ENCODE results near the gene ANKRD24. TPM values are rescaled to one million over a fixed set of nuclear protein-coding genes. Genes with fewer than 3 reads are reported as not detected.

ANKRD24 gene
- total RNA-seq, 1 experiment from 2014 or later = 0.26 TPM

GRCh38 chr19:4213116-4213515 is 30.6 kb downstream of the ANKRD24 start:
- Histone ChIP-seq H3K4me3 (ENCODE audit: low read depth in 2 of 2, low read length in 2 of 2) (no peak overlapping the region), H3K27ac (ENCODE audit: low read length) (no peak overlapping the region), H3K36me3 (ENCODE audit: control insufficient read depth, insufficient read depth, low read length) (no peaks in the 10 kb centered on the region), H3K9me3 (ENCODE audit: control insufficient read depth, insufficient read depth, low read depth, low read length) (no peaks in the 10 kb centered on the region), H3K27me3 (ENCODE audit: control insufficient read depth, insufficient read depth, low read length) (no peaks in the 10 kb centered on the region), H3K4me1 (ENCODE audit: control insufficient read depth, insufficient read depth, low read length) (no peaks in the 10 kb centered on the region)
- in situ Hi-C loops (cut with HindIII; ENCODE audit: low pct_unique_long_range_greater_than_20kb, low sequenced_read_pairs) = no loop called here
- BruUV-seq (replicated peaks) = no TSS peak
- ChIA-PET CTCF (interaction anchor here (0.7 kb wide), 1 partner anchor 226 kb away, joined by 4 read pairs; no protein-coding TSS in a partner anchor), POLR2A (no interaction called here)
- ATAC-seq (no peak), DNase-seq (ENCODE audit: low read depth, low spot score) (no peak)
- TF ChIP-seq POLR2AphosphoS5 (IDR thresholded peaks at IDR 0.05; ENCODE audit: low read depth, low read length) (no peak), TCF7L2 (IDR thresholded peaks at IDR 0.05; ENCODE audit: low read depth, low read length) (no peak), SIN3A (IDR thresholded peaks at IDR 0.05; ENCODE audit: borderline replicate concordance, insufficient read depth, low read depth, low read length) (no peak), CTCF (IDR thresholded peaks at IDR 0.05) (no peak), REST (IDR thresholded peaks at IDR 0.05; ENCODE audit: insufficient read depth in 1 of 2, low read depth in 2 of 2, low read length in 1 of 2) (no peak)
- intact Hi-C loops (cut with micrococcal nuclease; ENCODE audit: unreplicated experiment) = no loop called here

GRCh38 chr19:4215807-4216206 is 33.3 kb downstream of the ANKRD24 start:
- Histone ChIP-seq H3K27ac (ENCODE audit: low read length) (no peak overlapping the region), H3K4me3 (ENCODE audit: low read depth in 2 of 2, low read length in 2 of 2) (no peak overlapping the region), H3K4me1 (ENCODE audit: control insufficient read depth, insufficient read depth, low read length) (no peaks in the 10 kb centered on the region), H3K27me3 (ENCODE audit: control insufficient read depth, insufficient read depth, low read length) (no peaks in the 10 kb centered on the region), H3K36me3 (ENCODE audit: control insufficient read depth, insufficient read depth, low read length) (no peaks in the 10 kb centered on the region), H3K9me3 (ENCODE audit: control insufficient read depth, insufficient read depth, low read depth, low read length) (no peaks in the 10 kb centered on the region)
- no peak for TF ChIP-seq POLR2AphosphoS5 (IDR thresholded peaks at IDR 0.05; ENCODE audit: low read depth, low read length)
- no peak for TF ChIP-seq CTCF (IDR thresholded peaks at IDR 0.05)
- no peak for TF ChIP-seq REST (IDR thresholded peaks at IDR 0.05; ENCODE audit: insufficient read depth in 1 of 2, low read depth in 2 of 2, low read length in 1 of 2)
- no peak for TF ChIP-seq SIN3A (IDR thresholded peaks at IDR 0.05; ENCODE audit: borderline replicate concordance, insufficient read depth, low read depth, low read length)
- no peak for TF ChIP-seq TCF7L2 (IDR thresholded peaks at IDR 0.05; ENCODE audit: low read depth, low read length)
- in situ Hi-C loops (cut with HindIII; ENCODE audit: low pct_unique_long_range_greater_than_20kb, low sequenced_read_pairs) = no loop called here
- no peak for ATAC-seq
- POLR2A ChIA-PET = interaction anchor here (0.6 kb wide), 1 partner anchor 7 kb away, joined by 3 read pairs; no protein-coding TSS in a partner anchor
- BruUV-seq (replicated peaks) = no TSS peak
- intact Hi-C loops (cut with micrococcal nuclease; ENCODE audit: unreplicated experiment) = no loop called here
- CTCF ChIA-PET = no interaction called here
- no peak for DNase-seq (ENCODE audit: low read depth, low spot score)
